KMS-11 (cell line): ENCODE measurements around the gene RAD51D.

Experiments used
- H2AFZ ChIP-seq: fragments of 200-600 bp; sonication (generic); 2 replicates; pipeline ENCODE4 v1.6.1; 2016; ENCODE audit warnings: antibody characterized with exemption, mixed run types, low read depth
- H3K27ac ChIP-seq: fragments of 200-600 bp; sonication (generic); 2 replicates; pipeline ENCODE4 v1.6.1; 2016; ENCODE audit warnings: mild to moderate bottlenecking, mixed run types
- H3K27me3 ChIP-seq: fragments of 200-600 bp; sonication (generic); 2 replicates; pipeline ENCODE4 v1.6.1; 2017; ENCODE audit warnings: mild to moderate bottlenecking, low read depth, mixed run types, moderate library complexity; ENCODE audit not compliant: insufficient read depth
- H3K36me3 ChIP-seq: fragments of 200-600 bp; sonication (generic); 2 replicates; pipeline ENCODE4 v1.6.1; 2017; ENCODE audit warnings: mild to moderate bottlenecking, mixed run types; ENCODE audit not compliant: insufficient read depth
- H3K4me1 ChIP-seq: fragments of 200-600 bp; sonication (generic); 2 replicates; pipeline ENCODE4 v1.6.1; 2016; ENCODE audit warnings: mild to moderate bottlenecking, low read depth, mixed run types; ENCODE audit not compliant: poor library complexity, severe bottlenecking
- H3K4me2 ChIP-seq: fragments of 200-600 bp; sonication (generic); 2 replicates; pipeline ENCODE4 v1.7.0; 2016; ENCODE audit warnings: mild to moderate bottlenecking, mixed run types
- H3K4me3 ChIP-seq: fragments of 200-600 bp; sonication (generic); IDR thresholded peaks from 2 replicates; pipeline ENCODE4 v1.6.1; 2017; ENCODE audit warnings: low read depth, low read length, mixed read lengths; ENCODE audit not compliant: insufficient read depth
- H3K79me2 ChIP-seq: fragments of 200-600 bp; sonication (generic); 2 replicates; pipeline ENCODE4 v1.6.1; 2016; ENCODE audit warnings: low read depth, mixed run types; ENCODE audit not compliant: insufficient read depth
- H3K9ac ChIP-seq: fragments of 200-600 bp; sonication (generic); 2 replicates; pipeline ENCODE4 v1.6.1; 2016; ENCODE audit warnings: mild to moderate bottlenecking, mixed run types
- H4K20me1 ChIP-seq: fragments of 200-600 bp; sonication (generic); 2 replicates; pipeline ENCODE4 v1.6.1; 2016; ENCODE audit warnings: mild to moderate bottlenecking, mixed run types; ENCODE audit not compliant: insufficient read depth
- TF ChIP-seq, protein P1 (sequence below): fragments of 200-600 bp; sonication (generic); conservative IDR thresholded peaks from 2 replicates; pipeline ENCODE4 v1.6.1; 2017; ENCODE audit warnings: low read depth, mild to moderate bottlenecking, antibody characterized with exemption, low read length, moderate library complexity, mixed read lengths

The RAD51D gene

DNA sequence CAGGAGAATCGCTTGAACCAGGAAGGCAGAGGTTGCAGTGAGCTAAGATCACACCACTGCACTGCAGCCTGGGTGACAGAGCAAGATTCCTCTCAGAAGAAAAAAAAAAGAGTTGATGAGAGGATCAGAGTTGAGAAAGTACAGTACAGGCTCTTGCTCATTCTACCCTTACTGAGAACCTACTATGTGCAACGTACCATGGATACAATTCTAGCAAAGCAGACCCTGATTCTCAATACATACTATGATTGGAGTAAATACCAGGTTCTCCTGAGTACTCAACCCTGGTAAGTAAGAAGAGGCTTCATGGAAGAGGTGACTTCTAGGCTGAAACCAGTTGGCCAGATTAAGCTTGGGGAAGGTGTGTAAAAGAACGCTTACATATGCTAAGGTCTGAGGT is 57.4 kb downstream of the RAD51D start:
- H3K4me2 ChIP-seq: peak overlapping the region; percentile 64; the same call in 1 of the 2 replicates
- peak overlapping the region; percentile 95; the same call in 1 of the 2 replicates for H3K27ac ChIP-seq
- no peak overlapping the region for H2AFZ ChIP-seq
- no peaks in the 10 kb centered on the region for H3K27me3 ChIP-seq
- TF ChIP-seq, protein P1, sequence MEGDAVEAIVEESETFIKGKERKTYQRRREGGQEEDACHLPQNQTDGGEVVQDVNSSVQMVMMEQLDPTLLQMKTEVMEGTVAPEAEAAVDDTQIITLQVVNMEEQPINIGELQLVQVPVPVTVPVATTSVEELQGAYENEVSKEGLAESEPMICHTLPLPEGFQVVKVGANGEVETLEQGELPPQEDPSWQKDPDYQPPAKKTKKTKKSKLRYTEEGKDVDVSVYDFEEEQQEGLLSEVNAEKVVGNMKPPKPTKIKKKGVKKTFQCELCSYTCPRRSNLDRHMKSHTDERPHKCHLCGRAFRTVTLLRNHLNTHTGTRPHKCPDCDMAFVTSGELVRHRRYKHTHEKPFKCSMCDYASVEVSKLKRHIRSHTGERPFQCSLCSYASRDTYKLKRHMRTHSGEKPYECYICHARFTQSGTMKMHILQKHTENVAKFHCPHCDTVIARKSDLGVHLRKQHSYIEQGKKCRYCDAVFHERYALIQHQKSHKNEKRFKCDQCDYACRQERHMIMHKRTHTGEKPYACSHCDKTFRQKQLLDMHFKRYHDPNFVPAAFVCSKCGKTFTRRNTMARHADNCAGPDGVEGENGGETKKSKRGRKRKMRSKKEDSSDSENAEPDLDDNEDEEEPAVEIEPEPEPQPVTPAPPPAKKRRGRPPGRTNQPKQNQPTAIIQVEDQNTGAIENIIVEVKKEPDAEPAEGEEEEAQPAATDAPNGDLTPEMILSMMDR: no peak
- H3K4me3 ChIP-seq: no peak overlapping the region
- H3K9ac ChIP-seq: no peak overlapping the region
- no peaks in the 10 kb centered on the region for H3K36me3 ChIP-seq
- H3K79me2 ChIP-seq: no peaks in the 10 kb centered on the region
- H3K4me1 ChIP-seq: peaks cover 49% of the 10 kb centered on the region
- no peaks in the 10 kb centered on the region for H4K20me1 ChIP-seq

DNA sequence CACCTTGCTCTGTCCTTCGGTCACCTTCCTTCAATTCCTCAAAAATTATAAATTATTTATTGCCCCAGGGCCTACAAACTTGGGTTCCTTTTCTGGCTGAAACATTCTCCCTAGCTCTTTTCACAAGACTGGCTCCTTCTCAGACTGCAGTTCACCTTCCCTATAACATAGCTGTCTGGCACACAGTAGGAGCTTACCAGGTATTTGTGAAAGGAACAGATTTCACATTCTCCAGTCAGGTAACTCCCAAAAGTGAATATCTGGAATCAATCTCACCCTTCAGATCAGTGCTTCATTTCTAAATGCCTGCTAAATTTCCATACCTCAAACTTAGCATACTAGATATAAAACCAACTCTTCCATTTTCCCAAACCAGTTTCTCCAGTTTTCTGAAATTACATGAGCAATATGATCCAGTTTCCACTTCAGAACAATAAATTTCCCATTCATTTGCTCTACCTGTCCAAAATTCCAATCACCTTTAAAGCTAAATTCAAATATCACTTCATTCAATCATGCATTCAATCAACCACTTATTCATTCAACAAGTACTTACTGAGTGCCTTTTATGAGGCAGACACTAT is 62.2 kb downstream of the RAD51D start:
- Histone ChIP-seq H3K36me3 (no peaks in the 10 kb centered on the region), H3K4me2 (no peak overlapping the region), H4K20me1 (no peaks in the 10 kb centered on the region), H3K4me1 (peaks cover 21% of the 10 kb centered on the region), H3K27me3 (no peaks in the 10 kb centered on the region), H3K79me2 (no peaks in the 10 kb centered on the region), H3K27ac (no peak overlapping the region), H3K9ac (no peak overlapping the region), H3K4me3 (no peak overlapping the region), H2AFZ (no peak overlapping the region)
- TF ChIP-seq, protein P1: no peak

DNA sequence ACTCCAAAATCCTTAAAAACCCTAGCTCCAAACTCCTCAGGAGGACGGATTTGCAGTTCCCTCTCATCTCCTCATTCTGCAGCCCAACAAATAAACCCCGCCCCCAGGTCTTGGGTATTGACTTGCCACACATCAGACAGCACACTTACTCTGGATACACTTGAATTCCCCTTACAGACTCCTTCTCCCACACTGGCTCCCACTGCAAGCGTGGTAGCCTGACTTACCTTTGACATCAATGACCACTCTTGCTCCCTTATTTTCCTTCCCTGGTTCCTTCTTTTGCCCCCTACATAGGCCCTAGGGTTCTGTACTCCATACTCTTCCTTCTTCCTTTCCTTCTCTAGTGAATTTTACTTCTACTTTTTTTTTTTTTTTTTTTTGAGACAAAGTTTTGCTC is 63.6 kb downstream of the RAD51D start:
- no peaks in the 10 kb centered on the region for H3K79me2 ChIP-seq

DNA sequence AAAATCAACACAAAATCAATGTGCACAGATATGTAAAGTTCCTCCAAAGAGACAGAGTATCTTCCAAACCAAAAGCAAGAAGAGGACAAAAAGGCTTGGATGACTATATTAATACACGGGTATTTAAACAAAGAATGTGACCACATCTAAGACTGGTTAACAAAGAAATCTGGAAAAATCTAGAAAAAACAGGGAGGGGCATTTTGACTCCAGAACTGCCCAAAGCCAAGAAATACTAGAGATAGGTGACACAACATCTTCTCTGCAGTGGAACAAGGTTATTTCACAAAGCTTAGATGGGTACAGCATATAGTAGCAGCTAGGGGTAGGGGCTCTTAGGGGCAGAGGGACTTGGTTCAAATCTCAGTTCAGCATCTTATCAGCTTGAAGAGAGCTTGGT is 66.5 kb downstream of the RAD51D start:
- no peak overlapping the region for H3K4me3 ChIP-seq
- H3K4me1 ChIP-seq: peaks cover 49% of the 10 kb centered on the region
- H3K9ac ChIP-seq: no peak overlapping the region
- H3K79me2 ChIP-seq: no peaks in the 10 kb centered on the region
- H4K20me1 ChIP-seq: no peaks in the 10 kb centered on the region
- H2AFZ ChIP-seq: no peak overlapping the region
- no peak overlapping the region for H3K27ac ChIP-seq
- no peaks in the 10 kb centered on the region for H3K36me3 ChIP-seq
- H3K27me3 ChIP-seq: no peaks in the 10 kb centered on the region
- H3K4me2 ChIP-seq: no peak overlapping the region
- TF ChIP-seq, protein P1: no peak

More for the DNA sequence above, 63.6 kb downstream of the RAD51D start:
- H3K4me1 ChIP-seq: peaks cover 28% of the 10 kb centered on the region
- no peak overlapping the region for H3K9ac ChIP-seq
- no peak overlapping the region for H3K4me3 ChIP-seq
- H3K27ac ChIP-seq: no peak overlapping the region
- H3K36me3 ChIP-seq: no peaks in the 10 kb centered on the region
- H2AFZ ChIP-seq: no peak overlapping the region
- H3K27me3 ChIP-seq: no peaks in the 10 kb centered on the region
- TF ChIP-seq, protein P1: no peak
- no peaks in the 10 kb centered on the region for H4K20me1 ChIP-seq
- no peak overlapping the region for H3K4me2 ChIP-seq
